ENCODE measurements around the gene PPP1R12A.

The PPP1R12A gene

GRCh38 chr12:79763766-79764452, 171.0 kb downstream of the PPP1R12A start:
- DNase-seq = no peak

GRCh38 chr12:79761341-79761740, 173.6 kb downstream of the PPP1R12A start:
- DNase-seq = no peak

- DNase-seq = no peak
Measured at GRCh38 chr12:79747274-79747673, 187.6 kb downstream of the PPP1R12A start.

- DNase-seq = peak; percentile 18
Measured at GRCh38 chr12:79737875-79738718, 196.8 kb downstream of the PPP1R12A start.

GRCh38 chr12:79732638-79733037, 202.3 kb downstream of the PPP1R12A start:
- no peak for DNase-seq

- no peak for DNase-seq
Measured at GRCh38 chr12:79725987-79726386, 208.9 kb downstream of the PPP1R12A start.

Measured in femur (tissue), 1 donor.